HG02970 (cell line): ENCODE data around the gene USP7.
"Not testable (repeated sequence)": the region's sequence is repeated elsewhere in the genome, so short reads cannot be mapped to it uniquely, and the experiment has no call there.

Experiments
- ATAC-seq: cut with Tn5 transposase; IDR thresholded peaks from one replicate; pipeline ENCODE4 v1.9.1; 2021; ENCODE audit warnings: mild to moderate bottlenecking, moderate library complexity, moderate number of reproducible peaks; ENCODE audit not compliant: unreplicated experiment, low FRiP score

Gene USP7

DNA sequence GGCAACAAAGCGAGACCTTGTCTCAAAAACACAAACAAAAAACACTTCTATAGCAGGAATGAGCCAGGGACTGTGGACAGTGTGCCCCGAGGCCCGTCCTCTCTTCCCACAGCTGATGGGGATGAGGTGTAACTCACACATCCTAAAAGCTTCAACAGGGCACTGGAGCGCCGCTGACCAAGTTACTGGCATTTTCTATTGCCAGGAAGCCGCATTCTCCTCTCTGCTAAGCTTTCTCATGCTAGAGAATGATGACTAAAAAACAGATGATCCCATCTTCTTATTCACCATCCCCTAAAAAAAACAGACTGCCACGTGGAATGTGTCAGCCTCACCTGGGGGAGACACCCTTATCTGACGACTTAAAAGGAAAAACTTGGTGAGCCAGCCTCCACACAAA lies 111.2 kb downstream of the USP7 start:
- no peak for ATAC-seq

DNA sequence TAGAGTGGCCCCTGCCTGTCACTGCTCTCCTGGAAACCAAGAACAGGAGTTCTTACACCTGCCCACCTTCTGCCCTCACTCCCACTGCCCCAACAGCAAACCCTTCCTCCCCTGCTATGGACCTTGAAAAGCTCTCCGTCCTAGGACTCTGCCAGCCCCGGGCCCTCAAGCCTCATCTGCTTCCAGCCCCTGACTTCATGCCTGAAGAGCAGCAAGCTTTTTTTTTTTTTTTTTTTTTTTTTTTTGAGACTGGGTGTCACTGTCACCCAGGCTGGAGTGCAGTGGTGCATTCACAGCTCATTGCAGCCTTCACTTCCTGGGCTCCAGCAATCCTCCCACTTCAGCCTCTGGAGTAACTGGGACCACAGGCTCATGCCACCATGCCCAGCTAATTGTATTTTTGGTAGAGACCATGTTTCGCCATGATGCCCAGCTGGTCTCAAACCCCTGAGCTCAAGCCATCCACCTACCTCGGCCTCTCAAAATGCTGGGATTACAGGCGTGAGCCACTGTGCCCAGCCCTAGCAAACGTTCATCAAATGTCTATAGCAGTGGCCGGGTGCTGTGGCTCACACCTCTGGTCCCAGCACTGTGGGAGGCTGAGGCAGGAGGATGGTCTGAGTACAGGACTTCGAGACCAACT lies 111.8 kb downstream of the USP7 start:
- no peak for ATAC-seq

DNA sequence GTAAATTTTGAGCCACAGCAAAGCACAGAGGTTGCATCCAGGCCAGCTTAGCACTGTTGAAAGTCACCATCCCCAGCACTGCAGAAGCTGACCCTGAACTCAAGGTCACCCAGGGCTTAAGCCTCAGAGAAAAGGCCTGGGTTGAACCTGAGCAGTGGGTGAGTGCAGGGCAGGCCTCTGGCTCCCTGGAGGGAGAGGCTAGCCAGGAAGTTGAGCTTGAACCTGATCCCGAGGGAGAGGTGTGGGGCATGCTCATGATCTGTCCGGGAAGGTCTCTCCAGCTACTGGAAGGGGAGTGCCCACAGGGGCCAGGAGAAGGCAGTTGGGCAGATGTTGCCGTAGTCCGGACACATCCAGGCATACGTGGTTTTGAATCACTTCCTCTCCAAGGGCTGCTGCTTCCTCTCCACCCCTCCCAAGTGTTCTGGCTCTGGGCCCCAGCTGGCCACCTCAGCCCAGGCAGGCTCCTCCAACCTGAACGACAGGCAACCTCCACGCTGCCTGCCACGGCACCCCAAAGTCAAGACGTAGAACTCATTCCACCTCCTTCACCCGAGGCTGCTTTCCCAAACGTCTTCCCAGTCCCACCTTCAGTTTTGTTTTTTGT lies 113.3 kb downstream of the USP7 start:
- no peak for ATAC-seq

DNA sequence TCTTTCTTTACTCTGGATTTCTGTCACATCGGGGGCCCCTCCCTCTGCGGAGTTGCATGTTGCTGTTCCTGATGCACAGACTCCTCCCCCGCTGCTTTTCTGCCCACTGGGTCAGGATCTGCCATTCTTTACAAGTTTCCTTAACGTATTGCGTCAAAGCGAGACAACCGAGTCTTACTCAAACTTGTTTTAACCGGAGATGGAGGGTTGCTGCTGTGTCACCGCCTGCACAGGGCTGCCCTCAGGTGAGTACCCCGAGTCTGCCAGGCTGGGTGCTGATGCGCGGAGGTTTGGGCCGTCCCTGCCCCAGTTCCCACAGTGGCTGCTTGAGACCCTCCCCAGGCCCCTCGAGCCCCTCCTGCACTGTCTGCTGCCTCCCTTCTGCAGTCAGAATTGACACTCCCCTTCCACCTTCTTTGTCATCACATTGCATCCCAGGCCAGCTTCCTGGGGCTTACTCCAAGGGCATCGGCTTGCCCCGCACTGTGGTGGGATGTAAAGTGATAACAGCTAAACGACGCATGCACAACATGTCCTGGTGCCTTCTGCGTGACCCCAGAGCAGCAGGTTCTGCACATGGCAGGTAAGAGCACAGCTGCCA lies 114.2 kb downstream of the USP7 start:
- ATAC-seq: no peak

DNA sequence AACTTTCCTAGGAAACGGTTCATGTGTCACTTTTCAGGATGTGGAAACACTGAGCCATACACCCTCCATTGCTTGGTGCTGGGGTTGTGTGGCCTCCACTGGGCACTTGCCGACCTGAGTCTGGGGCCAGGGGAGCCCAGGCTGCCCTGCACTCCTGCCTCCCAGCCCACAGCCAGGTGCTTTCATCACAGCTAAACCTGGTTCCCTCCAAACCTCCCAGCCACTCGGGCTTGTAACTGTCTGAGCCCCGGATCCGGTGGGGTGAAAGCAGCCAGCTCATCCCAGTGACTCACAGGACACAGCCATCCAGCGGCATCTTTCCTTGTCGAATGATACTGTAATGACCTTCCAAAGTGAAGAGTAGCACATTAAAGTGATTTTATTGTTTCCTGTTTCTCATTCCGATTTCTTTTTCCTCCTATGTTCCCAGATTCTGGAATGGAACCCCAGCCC lies 114.7 kb downstream of the USP7 start:
- no peak for ATAC-seq

DNA sequence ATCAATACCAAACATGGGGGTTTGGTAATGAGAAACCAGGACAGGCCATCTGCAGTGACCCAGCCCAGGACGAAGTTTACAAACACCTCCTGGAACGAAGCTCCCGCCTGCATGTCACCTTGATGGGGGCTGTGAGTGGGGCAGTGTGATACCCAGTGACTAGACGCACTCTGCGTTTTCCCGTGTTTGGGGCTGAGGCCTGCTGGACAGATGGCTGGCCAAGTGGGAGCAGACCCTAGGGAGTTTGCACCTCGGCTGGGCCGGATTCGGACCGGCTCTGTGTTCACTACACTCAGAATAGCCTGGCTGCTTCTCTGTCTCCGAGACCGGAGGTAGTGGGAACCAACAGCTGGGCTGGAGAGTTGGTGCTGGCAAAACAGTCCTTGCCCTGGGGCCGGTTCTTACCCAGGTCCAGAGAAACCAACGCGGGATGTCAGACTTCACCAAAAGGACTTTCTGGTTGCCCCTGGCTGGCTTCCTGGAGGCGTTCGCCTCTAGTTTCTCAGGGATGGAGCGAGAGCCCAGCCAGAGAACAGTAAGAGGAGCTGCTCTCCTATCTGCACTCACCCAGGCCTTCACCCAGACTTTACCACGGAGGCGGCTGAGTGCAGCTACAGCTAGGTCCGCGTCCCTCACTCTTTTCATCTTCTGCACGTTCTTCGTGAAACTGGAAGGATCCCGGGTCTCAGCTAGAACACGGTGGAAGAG lies 115.3 kb downstream of the USP7 start:
- no peak for ATAC-seq

DNA sequence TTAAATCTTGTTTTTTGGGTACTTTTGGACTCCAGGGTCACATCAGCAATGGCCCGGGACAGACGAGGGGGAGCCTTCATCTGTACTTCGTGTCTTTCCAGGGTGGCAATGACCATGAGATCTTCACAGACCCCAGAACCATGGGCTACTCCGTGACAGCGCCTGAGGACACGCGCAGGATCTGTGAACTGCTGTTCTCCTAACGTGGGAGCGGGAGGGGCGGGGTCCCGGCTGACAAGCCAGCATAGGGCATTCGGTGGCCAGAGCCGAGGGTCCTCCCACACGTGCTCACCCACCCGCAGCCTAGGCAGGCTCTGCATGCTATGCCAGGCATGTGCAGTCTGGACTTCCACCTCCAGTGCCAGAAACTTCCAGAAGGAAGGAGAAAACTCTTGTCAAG lies 116.1 kb downstream of the USP7 start:
- ATAC-seq: no peak

DNA sequence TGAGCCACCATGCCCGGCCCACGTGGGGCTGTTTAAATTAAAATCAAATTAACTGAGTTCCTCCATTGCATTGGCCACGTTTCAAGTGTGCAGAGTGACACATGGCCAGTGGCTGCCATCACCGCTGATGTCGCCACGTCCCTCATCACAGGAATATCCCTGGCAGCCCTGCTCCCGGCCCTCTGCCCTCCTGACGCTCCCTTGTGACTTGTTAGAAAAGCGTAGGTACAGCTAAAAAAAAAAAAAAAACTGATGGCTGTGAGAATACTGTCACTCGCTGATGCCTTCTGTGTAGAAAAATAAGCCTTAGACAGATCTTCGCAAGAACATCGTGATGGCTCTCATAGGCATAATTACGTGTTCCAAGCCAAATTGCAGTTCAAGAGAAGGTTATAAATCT lies 116.6 kb downstream of the USP7 start:
- no peak for ATAC-seq

DNA sequence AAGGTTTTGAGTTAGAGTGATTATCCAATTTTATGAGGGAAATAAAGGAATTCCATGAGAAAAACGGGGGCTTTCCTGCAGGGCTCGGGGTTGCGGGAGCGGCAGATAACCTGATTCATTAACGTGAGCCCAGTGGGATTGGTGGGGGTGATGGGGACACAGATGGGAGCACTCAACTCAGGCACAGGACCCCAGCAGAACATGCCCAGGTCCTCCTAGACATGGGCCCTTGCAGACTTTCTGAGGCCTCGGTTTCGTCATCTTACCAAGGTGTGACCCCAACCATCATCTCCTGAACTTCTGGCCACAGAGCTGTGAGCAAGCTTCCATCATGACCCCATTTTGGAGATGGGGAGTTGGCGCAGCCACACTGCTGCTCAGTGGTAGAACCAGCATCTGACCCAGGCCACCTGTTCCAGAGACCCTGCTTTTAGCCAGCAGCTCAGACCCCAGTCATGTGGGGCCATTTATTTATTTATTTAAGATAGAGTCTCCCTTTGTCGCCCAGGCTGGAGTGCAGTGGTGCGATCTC lies 117.2 kb downstream of the USP7 start:
- no peak for ATAC-seq

DNA sequence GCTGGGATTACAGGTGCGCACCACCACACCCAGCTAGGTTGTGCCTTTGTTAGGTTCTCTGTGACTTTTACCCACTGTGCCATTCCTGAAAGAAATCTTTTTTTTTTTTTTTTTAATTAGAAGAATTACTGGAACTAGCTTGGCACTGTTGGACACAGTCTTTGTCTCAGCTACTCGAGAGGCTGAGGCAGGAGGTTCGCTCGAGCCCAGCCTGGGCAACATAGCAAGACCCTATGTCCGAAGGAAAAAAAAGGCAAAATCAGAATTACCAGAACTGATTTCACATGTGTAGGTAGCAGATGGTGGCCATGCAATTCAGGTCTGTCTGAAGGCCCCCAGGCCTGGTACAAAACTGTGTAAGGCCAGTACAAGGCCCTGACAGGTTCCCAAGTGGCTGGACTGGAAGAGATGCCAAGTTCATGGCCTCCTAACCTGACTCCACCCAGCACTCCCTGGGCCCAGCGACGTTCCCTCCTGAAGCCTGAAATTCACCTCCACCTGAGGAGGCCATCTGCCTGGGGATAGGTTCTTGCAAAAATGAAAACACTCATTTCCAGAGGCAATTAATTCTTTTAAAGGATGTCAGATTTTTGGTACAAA lies 117.9 kb downstream of the USP7 start:
- ATAC-seq: no peak

DNA sequence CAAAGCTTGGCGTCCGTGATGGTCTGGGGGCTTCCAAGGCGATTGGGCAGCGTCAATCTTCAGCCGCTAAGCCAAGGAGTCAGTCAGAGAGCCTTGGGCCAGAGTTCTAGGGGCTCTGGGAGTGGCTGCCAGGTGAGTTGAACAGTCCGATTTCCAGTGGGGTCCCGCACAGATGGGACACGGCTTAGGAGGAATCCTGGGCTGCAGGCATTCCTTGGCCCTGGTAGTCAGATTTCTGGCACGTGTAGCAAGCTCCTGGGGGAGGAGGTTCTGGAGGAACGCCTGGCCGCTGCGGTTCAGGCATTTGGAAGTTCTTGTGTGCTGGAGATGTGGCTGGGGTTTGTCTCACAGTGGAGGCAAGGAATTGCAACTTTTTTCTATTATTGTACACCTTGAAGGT lies 120.4 kb downstream of the USP7 start:
- not testable (repeated sequence) for ATAC-seq
